Measurements from ENCODE around the gene ATP9B.
A peak's percentile ranks its signal among the peaks of the same experiment; 100 is the strongest.
"Not testable (repeated sequence)": the region's sequence is repeated elsewhere in the genome, so short reads cannot be mapped to it uniquely, and the experiment has no call there.

Gene ATP9B

GRCh38 chr18:79290409-79290808, 221.2 kb downstream of the ATP9B start:
- DNase-seq = not testable (repeated sequence)

DNA sequence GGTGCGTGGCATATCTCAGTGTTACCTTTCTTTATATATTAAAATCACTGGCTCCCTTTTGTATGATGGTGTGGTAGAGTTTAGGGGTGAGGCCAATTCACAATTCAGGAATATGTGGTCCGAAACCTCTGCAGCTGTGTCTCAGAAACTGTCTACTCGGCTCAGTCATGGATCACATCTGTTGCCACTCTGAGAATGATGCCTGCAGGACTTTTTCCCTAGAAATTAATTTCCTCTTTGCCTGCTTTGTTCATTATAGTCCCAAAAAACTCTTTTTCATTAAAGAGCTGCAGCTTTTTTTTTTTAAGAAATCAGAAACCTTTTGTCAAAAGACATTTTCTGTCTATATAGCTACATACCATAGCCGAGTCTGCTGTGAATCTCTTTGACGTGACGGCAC, 221.7 kb downstream of the ATP9B start:
- DNase-seq = no peak

- no peak for DNase-seq
Observed at GRCh38 chr18:79294235-79294634, 225.0 kb downstream of the ATP9B start.

DNA sequence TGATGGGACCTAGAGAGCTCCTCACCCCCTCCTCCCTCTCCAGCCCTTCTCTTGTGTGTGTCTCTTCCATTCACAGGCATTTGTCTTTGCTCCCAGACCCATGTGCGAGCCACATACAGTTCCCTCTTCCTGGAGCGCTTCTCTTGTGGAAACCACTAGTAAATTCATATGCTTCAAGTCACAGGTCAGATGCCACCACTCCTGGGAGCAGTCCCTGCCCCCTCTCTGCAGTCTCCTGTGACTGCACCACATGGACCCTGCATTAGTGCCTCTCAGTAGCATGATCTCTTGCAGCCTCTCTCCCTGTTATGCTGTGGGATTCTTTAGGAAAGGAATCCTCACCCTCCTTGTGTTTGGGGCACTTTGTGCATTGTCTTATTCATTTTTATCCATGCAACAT, 230.1 kb downstream of the ATP9B start:
- DNase-seq = no peak

DNA sequence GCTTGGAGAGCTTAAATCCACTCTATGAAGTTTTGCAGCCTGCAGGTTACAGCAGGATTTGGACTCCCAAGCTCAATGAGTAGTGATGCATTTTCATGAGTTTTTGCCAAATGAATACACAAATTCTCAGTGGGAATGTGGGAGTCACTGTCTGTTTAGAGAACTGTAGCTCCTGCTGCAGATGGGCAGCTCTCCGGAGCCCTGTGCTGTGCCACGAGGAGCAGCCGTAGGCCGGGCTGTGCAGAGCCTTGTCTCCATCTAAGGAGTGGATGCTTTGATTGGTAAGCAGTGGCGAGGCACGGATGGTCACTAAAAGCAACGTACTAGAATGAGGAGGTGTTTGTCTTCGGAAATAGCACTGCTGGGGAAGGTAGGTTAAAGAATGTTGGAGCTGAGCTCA, 230.5 kb downstream of the ATP9B start:
- DNase-seq = no peak

- no peak for DNase-seq
Observed at GRCh38 chr18:79300413-79300812, 231.2 kb downstream of the ATP9B start.

- no peak for DNase-seq
Observed at GRCh38 chr18:79302120-79302519, 232.9 kb downstream of the ATP9B start.

GRCh38 chr18:79305911-79306310, 236.7 kb downstream of the ATP9B start:
- no peak for DNase-seq

DNA sequence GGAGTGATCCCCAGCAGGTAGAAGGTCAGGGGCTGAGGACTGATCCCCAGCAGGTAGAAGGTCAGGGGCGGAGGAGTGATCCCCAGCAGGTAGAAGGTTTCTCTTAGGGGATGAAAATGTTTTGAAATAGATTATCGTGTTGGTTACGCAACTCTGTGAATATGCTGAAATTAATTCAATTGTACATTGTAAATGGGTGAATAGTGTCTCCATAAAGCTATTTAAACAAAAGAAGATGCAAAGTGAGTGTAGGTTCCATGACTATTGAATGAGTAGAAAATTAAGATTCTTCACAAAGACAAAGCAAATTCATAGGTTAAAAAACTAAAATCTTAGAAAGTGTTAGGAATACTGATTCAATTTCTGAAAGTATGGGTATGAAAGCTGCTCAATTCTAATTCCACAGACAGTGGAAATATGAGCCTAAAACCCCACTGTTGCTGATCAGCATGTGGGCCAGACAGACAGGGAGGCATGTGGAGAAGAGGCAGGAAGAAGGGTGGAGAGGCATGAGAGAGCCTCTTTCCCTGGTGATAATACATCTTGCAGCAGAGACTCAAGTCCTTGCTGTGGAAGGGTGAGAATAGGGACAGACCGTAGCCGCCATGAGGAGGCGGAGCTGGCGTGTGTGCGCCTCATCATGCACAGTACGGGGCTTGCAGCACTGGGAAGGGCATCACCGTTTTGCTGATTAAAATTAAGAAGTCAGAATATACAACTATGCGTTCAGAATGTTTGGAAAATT, 240.6 kb downstream of the ATP9B start:
- no peak for DNase-seq

- no peak for DNase-seq
Observed at GRCh38 chr18:79314838-79315388, 245.7 kb downstream of the ATP9B start.

DNA sequence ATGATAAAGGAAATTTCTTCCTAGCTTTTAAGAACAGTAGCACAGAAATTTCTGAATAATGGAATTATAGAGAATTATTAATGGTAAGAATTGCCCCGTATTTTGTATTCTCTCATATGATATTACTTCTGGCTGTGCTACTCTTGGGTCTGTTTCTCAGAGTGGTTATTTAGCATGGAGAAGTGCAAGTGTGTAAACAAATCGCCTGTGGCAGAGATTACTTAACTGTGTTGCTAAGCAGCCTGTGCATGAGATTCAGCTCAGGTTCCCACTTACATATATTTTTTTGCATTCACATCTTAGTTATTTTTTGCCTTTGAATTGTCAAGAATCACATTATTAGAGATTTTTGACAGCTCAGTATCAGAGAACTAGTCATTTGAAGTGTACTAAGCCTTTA, 246.4 kb downstream of the ATP9B start:
- no peak for DNase-seq

DNA sequence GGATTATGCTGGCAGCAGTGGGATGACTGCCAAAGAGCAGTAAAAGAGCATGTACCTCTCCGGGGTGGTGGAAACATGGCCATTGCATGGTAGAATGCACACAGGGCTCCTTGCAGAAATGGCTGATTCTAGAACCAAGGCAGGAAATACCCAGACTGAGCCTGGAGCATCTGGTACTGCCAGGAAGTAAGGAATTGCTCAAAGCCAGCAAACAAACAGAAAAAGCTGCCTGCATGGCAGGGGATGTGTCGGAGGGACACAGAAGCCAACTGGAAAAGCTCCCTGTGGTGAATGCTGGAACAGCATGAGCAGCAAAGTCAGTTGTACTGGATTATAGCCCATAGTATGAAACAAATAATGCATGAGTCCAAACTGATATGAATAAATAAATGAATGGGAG, 248.5 kb downstream of the ATP9B start:
- no peak for DNase-seq

GRCh38 chr18:79318142-79318673, 249.0 kb downstream of the ATP9B start:
- no peak for DNase-seq

DNA sequence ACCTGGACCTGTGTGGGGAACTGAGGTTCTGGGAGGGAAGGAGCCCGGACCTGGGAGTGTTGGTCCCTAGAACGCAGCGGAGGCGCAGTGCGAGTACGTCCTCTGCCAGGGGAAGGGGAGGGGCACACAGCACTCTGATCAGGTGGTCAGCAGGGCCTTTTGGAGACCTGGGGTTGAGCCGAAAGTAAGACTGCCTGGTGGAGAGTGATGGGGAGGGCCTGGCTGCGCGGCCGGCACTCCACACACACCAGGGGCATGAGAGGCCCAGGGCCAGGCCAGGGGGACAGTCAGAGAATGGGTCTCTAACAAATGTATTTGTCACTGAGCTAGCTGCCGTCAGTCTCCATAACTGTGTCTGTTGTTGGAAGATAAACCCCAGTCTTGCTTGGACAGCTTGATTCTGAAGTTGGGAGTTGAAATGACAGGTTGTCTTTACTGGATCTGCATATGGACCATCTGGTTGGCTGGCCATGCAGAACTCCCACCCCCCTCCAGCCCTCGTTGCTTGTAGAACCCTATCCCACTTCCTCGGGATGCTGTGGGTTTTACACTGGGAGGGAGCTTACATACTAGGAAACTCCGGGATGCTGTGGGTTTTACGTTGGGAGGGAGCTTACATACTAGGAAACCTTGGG, 251.1 kb downstream of the ATP9B start:
- no peak for DNase-seq

GRCh38 chr18:79321625-79322405, 252.6 kb downstream of the ATP9B start:
- no peak for DNase-seq

DNA sequence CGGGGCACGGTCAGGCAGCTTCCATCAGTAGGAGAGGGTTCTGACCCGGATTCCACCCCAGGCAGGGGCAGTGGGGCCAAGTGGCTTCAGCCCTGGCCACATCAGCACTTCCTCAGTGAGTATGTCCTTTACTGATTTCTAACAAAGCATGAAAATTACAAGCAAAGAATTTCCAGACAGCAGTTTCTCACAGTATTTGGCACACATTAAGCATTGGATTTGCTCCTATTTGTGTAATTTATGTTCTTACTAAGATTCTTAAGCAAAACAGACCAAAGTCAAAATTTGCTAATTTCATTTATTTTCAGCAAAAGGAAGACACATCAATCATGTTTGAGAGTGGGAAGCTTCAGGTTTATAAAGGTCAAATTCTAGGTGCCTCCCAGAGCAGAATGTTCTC, 253.2 kb downstream of the ATP9B start:
- DNase-seq = no peak

DNA sequence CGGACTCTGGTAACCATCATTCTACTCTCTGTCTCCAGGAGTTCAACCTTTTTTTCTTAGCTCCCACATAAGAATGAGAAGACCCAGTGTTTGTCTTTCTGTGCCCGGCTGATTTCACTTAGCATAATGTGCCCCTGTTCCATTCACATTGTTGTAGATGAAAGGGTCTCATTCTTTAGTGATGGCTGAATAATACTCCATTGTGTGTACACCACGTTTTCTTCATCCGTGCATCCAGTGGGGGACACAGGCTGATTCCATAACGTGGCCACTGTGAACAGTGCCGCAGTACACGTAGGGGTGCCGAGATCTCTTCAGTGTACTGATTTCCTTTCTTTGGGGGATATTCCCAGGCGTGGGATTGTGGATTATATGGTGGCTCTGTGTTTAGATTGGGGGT, 254.3 kb downstream of the ATP9B start:
- no peak for DNase-seq

- DNase-seq = peak; percentile 40
Observed at GRCh38 chr18:79326413-79327198, 257.4 kb downstream of the ATP9B start.

- DNase-seq = no peak
Observed at GRCh38 chr18:79327199-79327721, 258.1 kb downstream of the ATP9B start.

DNA sequence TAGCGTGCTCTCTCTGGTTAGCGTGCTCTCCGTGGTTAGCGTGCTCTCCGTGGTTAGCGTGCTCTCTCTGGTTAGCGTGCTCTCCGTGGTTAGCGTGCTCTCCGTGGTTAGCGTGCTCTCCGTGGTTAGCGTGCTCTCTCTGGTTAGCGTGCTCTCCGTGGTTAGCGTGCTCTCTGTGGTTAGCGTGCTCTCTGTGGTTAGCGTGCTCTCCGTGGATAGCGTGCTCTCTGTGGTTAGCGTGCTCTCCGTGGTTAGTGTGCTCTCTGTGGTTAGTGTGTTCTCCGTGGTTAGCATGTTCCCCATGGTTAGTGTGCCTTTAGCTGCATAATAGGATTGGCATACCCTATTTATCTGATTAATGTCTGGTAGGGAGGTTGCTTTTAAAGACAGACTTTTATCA, 258.7 kb downstream of the ATP9B start:
- not testable (repeated sequence) for DNase-seq

- DNase-seq = no peak
Observed at GRCh38 chr18:79328887-79329286, 259.7 kb downstream of the ATP9B start.

- DNase-seq = no peak
Observed at GRCh38 chr18:79329786-79330185, 260.6 kb downstream of the ATP9B start.

Measured in fibroblast of skin of back (primary cell).